ENCODE results near the gene SMIM36.
"Not testable (repeated sequence)": the region's sequence is repeated elsewhere in the genome, so short reads cannot be mapped to it uniquely, and the experiment has no call there.

Gene SMIM36

GRCh38 chr17:55527540-55528118 lies 16.4 kb upstream of the SMIM36 start:
- Histone ChIP-seq H3K4me1 (ENCODE audit: insufficient read depth, low read length) (no peaks in the 10 kb centered on the region), H3K4me3 (ENCODE audit: low read length) (no peak overlapping the region), H2AFZ (ENCODE audit: low read depth, low read length) (no peak overlapping the region), H3K9me3 (ENCODE audit: low read length) (no peaks in the 10 kb centered on the region), H3K36me3 (ENCODE audit: insufficient read depth, low read length) (no peaks in the 10 kb centered on the region), H3K27me3 (ENCODE audit: insufficient read depth, low read length) (no peaks in the 10 kb centered on the region)

- Histone ChIP-seq H3K9me3 (ENCODE audit: low read length) (no peaks in the 10 kb centered on the region), H2AFZ (ENCODE audit: low read depth, low read length) (no peak overlapping the region), H3K27me3 (ENCODE audit: insufficient read depth, low read length) (peaks cover 4% of the 10 kb centered on the region), H3K4me3 (ENCODE audit: low read length) (no peak overlapping the region), H3K36me3 (ENCODE audit: insufficient read depth, low read length) (no peaks in the 10 kb centered on the region), H3K4me1 (ENCODE audit: insufficient read depth, low read length) (no peaks in the 10 kb centered on the region)
Observed at GRCh38 chr17:55524440-55525220, 13.4 kb upstream of the SMIM36 start.

- H2AFZ ChIP-seq (ENCODE audit: low read depth, low read length); H3K9me3 ChIP-seq (ENCODE audit: low read length); H3K36me3 ChIP-seq (ENCODE audit: insufficient read depth, low read length); H3K4me1 ChIP-seq (ENCODE audit: insufficient read depth, low read length); H3K27me3 ChIP-seq (ENCODE audit: insufficient read depth, low read length); H3K4me3 ChIP-seq (ENCODE audit: low read length): not testable (repeated sequence)
Observed at GRCh38 chr17:55523032-55523431, 11.8 kb upstream of the SMIM36 start.

GRCh38 chr17:55521186-55521585 lies 9.9 kb upstream of the SMIM36 start:
- no peak overlapping the region for H2AFZ ChIP-seq (ENCODE audit: low read depth, low read length)
- H3K4me1 ChIP-seq (ENCODE audit: insufficient read depth, low read length), result no peaks in the 10 kb centered on the region
- no peaks in the 10 kb centered on the region for H3K36me3 ChIP-seq (ENCODE audit: insufficient read depth, low read length)
- no peak overlapping the region for H3K4me3 ChIP-seq (ENCODE audit: low read length)
- peaks cover 6% of the 10 kb centered on the region for H3K27me3 ChIP-seq (ENCODE audit: insufficient read depth, low read length)
- no peaks in the 10 kb centered on the region for H3K9me3 ChIP-seq (ENCODE audit: low read length)

GRCh38 chr17:55520402-55520801 lies 9.2 kb upstream of the SMIM36 start:
- Histone ChIP-seq H3K4me1 (ENCODE audit: insufficient read depth, low read length) (no peaks in the 10 kb centered on the region), H2AFZ (ENCODE audit: low read depth, low read length) (no peak overlapping the region), H3K27me3 (ENCODE audit: insufficient read depth, low read length) (peaks cover 6% of the 10 kb centered on the region), H3K36me3 (ENCODE audit: insufficient read depth, low read length) (no peaks in the 10 kb centered on the region), H3K9me3 (ENCODE audit: low read length) (no peaks in the 10 kb centered on the region), H3K4me3 (ENCODE audit: low read length) (no peak overlapping the region)

GRCh38 chr17:55518510-55518909 lies 7.3 kb upstream of the SMIM36 start:
- Histone ChIP-seq H2AFZ (ENCODE audit: low read depth, low read length) (no peak overlapping the region), H3K4me1 (ENCODE audit: insufficient read depth, low read length) (no peaks in the 10 kb centered on the region), H3K27me3 (ENCODE audit: insufficient read depth, low read length) (peaks cover 6% of the 10 kb centered on the region), H3K36me3 (ENCODE audit: insufficient read depth, low read length) (no peaks in the 10 kb centered on the region), H3K4me3 (ENCODE audit: low read length) (no peak overlapping the region), H3K9me3 (ENCODE audit: low read length) (no peaks in the 10 kb centered on the region)

- Histone ChIP-seq H3K4me3 (ENCODE audit: low read length) (no peak overlapping the region), H3K9me3 (ENCODE audit: low read length) (no peaks in the 10 kb centered on the region), H2AFZ (ENCODE audit: low read depth, low read length) (no peak overlapping the region), H3K36me3 (ENCODE audit: insufficient read depth, low read length) (no peaks in the 10 kb centered on the region), H3K27me3 (ENCODE audit: insufficient read depth, low read length) (no peaks in the 10 kb centered on the region), H3K4me1 (ENCODE audit: insufficient read depth, low read length) (no peaks in the 10 kb centered on the region)
Observed at GRCh38 chr17:55513885-55514590, 2.8 kb upstream of the SMIM36 start.

- H3K36me3 ChIP-seq (ENCODE audit: insufficient read depth, low read length); H3K27me3 ChIP-seq (ENCODE audit: insufficient read depth, low read length); H3K4me3 ChIP-seq (ENCODE audit: low read length); H3K4me1 ChIP-seq (ENCODE audit: insufficient read depth, low read length); H3K9me3 ChIP-seq (ENCODE audit: low read length); H2AFZ ChIP-seq (ENCODE audit: low read depth, low read length): not testable (repeated sequence)
Observed at GRCh38 chr17:55507669-55508068, 3.6 kb downstream of the SMIM36 start.

GRCh38 chr17:55501626-55502025 lies 9.6 kb downstream of the SMIM36 start:
- not testable (repeated sequence) for H3K36me3 ChIP-seq (ENCODE audit: insufficient read depth, low read length); H2AFZ ChIP-seq (ENCODE audit: low read depth, low read length); H3K27me3 ChIP-seq (ENCODE audit: insufficient read depth, low read length); H3K4me1 ChIP-seq (ENCODE audit: insufficient read depth, low read length); H3K9me3 ChIP-seq (ENCODE audit: low read length); H3K4me3 ChIP-seq (ENCODE audit: low read length)

- Histone ChIP-seq H3K36me3 (ENCODE audit: insufficient read depth, low read length) (no peaks in the 10 kb centered on the region), H3K27me3 (ENCODE audit: insufficient read depth, low read length) (peaks cover 3% of the 10 kb centered on the region), H2AFZ (ENCODE audit: low read depth, low read length) (no peak overlapping the region), H3K9me3 (ENCODE audit: low read length) (no peaks in the 10 kb centered on the region), H3K4me1 (ENCODE audit: insufficient read depth, low read length) (no peaks in the 10 kb centered on the region), H3K4me3 (ENCODE audit: low read length) (no peak overlapping the region)
Observed at GRCh38 chr17:55500103-55500502, 11.1 kb downstream of the SMIM36 start.

- H3K36me3 ChIP-seq (ENCODE audit: insufficient read depth, low read length), result no peaks in the 10 kb centered on the region
- no peaks in the 10 kb centered on the region for H3K9me3 ChIP-seq (ENCODE audit: low read length)
- no peak overlapping the region for H2AFZ ChIP-seq (ENCODE audit: low read depth, low read length)
- no peak overlapping the region for H3K4me3 ChIP-seq (ENCODE audit: low read length)
- H3K27me3 ChIP-seq (ENCODE audit: insufficient read depth, low read length), result peaks cover 8% of the 10 kb centered on the region
- no peaks in the 10 kb centered on the region for H3K4me1 ChIP-seq (ENCODE audit: insufficient read depth, low read length)
Observed at GRCh38 chr17:55496094-55496881, 15.0 kb downstream of the SMIM36 start.

GRCh38 chr17:55495239-55495638 lies 16.0 kb downstream of the SMIM36 start:
- Histone ChIP-seq H2AFZ (ENCODE audit: low read depth, low read length) (no peak overlapping the region), H3K27me3 (ENCODE audit: insufficient read depth, low read length) (peaks cover 8% of the 10 kb centered on the region), H3K36me3 (ENCODE audit: insufficient read depth, low read length) (no peaks in the 10 kb centered on the region), H3K4me1 (ENCODE audit: insufficient read depth, low read length) (no peaks in the 10 kb centered on the region), H3K9me3 (ENCODE audit: low read length) (no peaks in the 10 kb centered on the region), H3K4me3 (ENCODE audit: low read length) (no peak overlapping the region)

- peaks cover 8% of the 10 kb centered on the region for H3K27me3 ChIP-seq (ENCODE audit: insufficient read depth, low read length)
- H2AFZ ChIP-seq (ENCODE audit: low read depth, low read length), result no peak overlapping the region
- no peak overlapping the region for H3K4me3 ChIP-seq (ENCODE audit: low read length)
- no peaks in the 10 kb centered on the region for H3K4me1 ChIP-seq (ENCODE audit: insufficient read depth, low read length)
- H3K36me3 ChIP-seq (ENCODE audit: insufficient read depth, low read length), result no peaks in the 10 kb centered on the region
- no peaks in the 10 kb centered on the region for H3K9me3 ChIP-seq (ENCODE audit: low read length)
Observed at GRCh38 chr17:55492781-55493341, 18.4 kb downstream of the SMIM36 start.

Data from neuron (in vitro differentiated cells).